ENCODE measurements around the gene NLGN1. TPM values are rescaled to one million over a fixed set of nuclear protein-coding genes. Genes with fewer than 3 reads are reported as not detected.

The NLGN1 gene
- polyA plus RNA-seq, 1 donor from 2014 or later: 2.7 TPM

GRCh38 chr3:174186377-174186989 is 788.9 kb downstream of the NLGN1 start:
- Histone ChIP-seq H3K9me3 (ENCODE audit: low read length) (no peaks in the 10 kb centered on the region), H4K20me1 (ENCODE audit: insufficient read depth) (no peaks in the 10 kb centered on the region), H3K4me2 (ENCODE audit: low read length) (no peak overlapping the region), H3K79me2 (replicated peaks; ENCODE audit: insufficient read depth, low read length) (no peaks in the 10 kb centered on the region), H3K9me2 (ENCODE audit: insufficient read depth, low read length) (no peaks in the 10 kb centered on the region), H3K27me3 (ENCODE audit: insufficient read depth, low read depth, low read length) (no peaks in the 10 kb centered on the region), H3K27ac (ENCODE audit: low read length) (no peak overlapping the region), H3F3A (ENCODE audit: insufficient read depth, low read length, poor library complexity, severe bottlenecking) (no peaks in the 10 kb centered on the region), H3K9ac (ENCODE audit: low read length) (no peak overlapping the region), H2AFZ (ENCODE audit: low read depth, low read length) (no peak overlapping the region), H3K4me3 (ENCODE audit: low read length) (no peak overlapping the region), H3K36me3 (ENCODE audit: insufficient read depth, low read length) (no peaks in the 10 kb centered on the region)
- TF ChIP-seq REST (IDR thresholded peaks at IDR 0.05; ENCODE audit: borderline replicate concordance): no peak
- no peak for TF ChIP-seq MXI1 (conservative IDR thresholded peaks at IDR 0.05; ENCODE audit: poor library complexity, severe bottlenecking)
- TF ChIP-seq POLR2AphosphoS5 (IDR thresholded peaks at IDR 0.05): no peak
- TF ChIP-seq SMC3 (conservative IDR thresholded peaks at IDR 0.05; ENCODE audit: poor library complexity): no peak

GRCh38 chr3:174191380-174191779 is 793.8 kb downstream of the NLGN1 start:
- H3K36me3 ChIP-seq (ENCODE audit: insufficient read depth, low read length): no peaks in the 10 kb centered on the region
- H3K4me2 ChIP-seq (ENCODE audit: low read length): no peak overlapping the region
- H3K9me2 ChIP-seq (ENCODE audit: insufficient read depth, low read length): no peaks in the 10 kb centered on the region
- H2AFZ ChIP-seq (ENCODE audit: low read depth, low read length): no peak overlapping the region
- H3K27ac ChIP-seq (ENCODE audit: low read length): no peak overlapping the region
- H3K9me3 ChIP-seq (ENCODE audit: low read length): no peaks in the 10 kb centered on the region
- TF ChIP-seq EZH2 (IDR thresholded peaks at IDR 0.05; ENCODE audit: borderline replicate concordance, insufficient read depth, low read length, poor library complexity, severe bottlenecking) (no peak), MXI1 (conservative IDR thresholded peaks at IDR 0.05; ENCODE audit: poor library complexity, severe bottlenecking) (no peak), RAD21 (conservative IDR thresholded peaks at IDR 0.05) (no peak), SMC3 (conservative IDR thresholded peaks at IDR 0.05; ENCODE audit: poor library complexity) (no peak), POLR2AphosphoS5 (IDR thresholded peaks at IDR 0.05) (no peak), CTCF (IDR thresholded peaks at IDR 0.05; ENCODE audit: poor library complexity, severe bottlenecking) (no peak), TAF1 (IDR thresholded peaks at IDR 0.05; ENCODE audit: low read depth) (no peak), EP300 (conservative IDR thresholded peaks at IDR 0.05; ENCODE audit: poor library complexity, severe bottlenecking) (no peak), REST (IDR thresholded peaks at IDR 0.05; ENCODE audit: borderline replicate concordance) (no peak)
- H4K20me1 ChIP-seq (ENCODE audit: insufficient read depth): no peaks in the 10 kb centered on the region
- H3F3A ChIP-seq (ENCODE audit: insufficient read depth, low read length, poor library complexity, severe bottlenecking): no peaks in the 10 kb centered on the region
- H3K4me3 ChIP-seq (ENCODE audit: low read length): no peak overlapping the region
- no peaks in the 10 kb centered on the region for H3K79me2 ChIP-seq (replicated peaks; ENCODE audit: insufficient read depth, low read length)
- no peaks in the 10 kb centered on the region for H3K27me3 ChIP-seq (ENCODE audit: insufficient read depth, low read depth, low read length)
- H3K9ac ChIP-seq (ENCODE audit: low read length): no peak overlapping the region

Measured in neural cell (in vitro differentiated cells).